ENCODE results near the gene CHRDL2. TPM values are rescaled to one million over a fixed set of nuclear protein-coding genes. Genes with fewer than 3 reads are reported as not detected.

Gene CHRDL2
- total RNA-seq, 1 donor from 2014 or later = not detected

DNA sequence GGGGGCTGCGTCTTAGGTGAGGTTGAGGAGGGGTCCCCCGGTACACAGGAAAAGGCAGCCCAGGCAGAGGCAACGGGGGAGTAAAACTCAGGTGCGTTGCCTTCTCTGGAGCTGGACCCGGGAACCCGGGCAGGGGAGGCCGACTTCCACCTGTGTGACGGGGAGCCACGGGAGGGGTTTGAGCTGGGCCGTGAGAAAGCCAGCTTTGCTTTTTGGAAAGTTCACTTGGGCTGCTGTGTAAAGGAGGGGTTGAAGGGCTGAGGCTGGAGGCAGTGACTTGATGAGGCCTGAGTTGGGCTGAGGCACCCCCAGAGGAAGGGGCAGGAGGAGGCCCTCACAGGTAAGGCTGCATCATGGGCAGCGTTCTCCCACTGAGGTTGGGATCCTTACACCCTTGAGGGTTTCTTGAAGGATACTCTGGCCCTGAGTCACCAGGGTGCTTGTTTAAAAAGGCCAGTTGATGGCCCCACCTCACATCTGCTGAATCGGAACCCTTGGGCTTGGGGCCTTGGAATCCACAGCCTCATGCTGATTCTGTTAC lies 47.2 kb downstream of the CHRDL2 start:
- H3K4me3 ChIP-seq (ENCODE audit: low read depth, low read length) = no peak overlapping the region
- no peak for DNase-seq (ENCODE audit: low read depth)
- H3K27me3 ChIP-seq (ENCODE audit: control insufficient read depth, insufficient read depth, low read length) = no peaks in the 10 kb centered on the region
- H3K36me3 ChIP-seq (ENCODE audit: control insufficient read depth, insufficient read depth, low read length) = no peaks in the 10 kb centered on the region
- no peak for TF ChIP-seq CTCF (IDR thresholded peaks at IDR 0.05; ENCODE audit: insufficient read depth, low read length, poor library complexity, severe bottlenecking)

DNA sequence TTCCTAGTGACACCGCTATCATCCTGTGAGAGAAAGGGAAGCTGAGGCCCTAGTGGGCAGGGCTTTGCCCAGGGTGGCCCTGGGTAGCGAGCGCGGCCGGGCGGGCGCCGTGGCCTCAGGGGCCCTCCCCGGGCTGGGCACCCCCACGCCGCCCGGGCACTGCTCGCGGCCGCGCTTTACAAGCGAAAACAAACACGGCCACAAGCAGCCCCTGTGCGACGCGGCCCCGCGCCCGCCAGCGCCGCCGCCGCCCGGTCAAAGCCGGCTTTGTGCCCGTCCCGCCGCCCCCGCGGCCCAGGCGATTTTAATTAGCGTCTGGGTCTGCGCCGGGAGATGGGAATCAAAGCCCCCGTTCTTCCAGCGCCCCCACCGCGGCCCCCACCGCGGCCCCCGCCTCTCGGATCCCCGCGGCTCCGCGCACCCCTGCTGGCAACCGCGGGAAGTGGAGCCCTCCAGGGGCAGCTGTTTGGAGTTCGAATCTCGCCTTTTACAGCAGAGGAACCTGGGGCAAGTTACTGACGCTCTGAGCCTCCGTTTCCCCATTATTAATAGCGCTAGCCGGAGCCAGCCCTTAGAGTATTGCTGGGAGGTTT lies 47.9 kb downstream of the CHRDL2 start:
- peak; percentile 41 for TF ChIP-seq CTCF (IDR thresholded peaks at IDR 0.05; ENCODE audit: insufficient read depth, low read length, poor library complexity, severe bottlenecking)
- Histone ChIP-seq H3K27me3 (ENCODE audit: control insufficient read depth, insufficient read depth, low read length) (no peaks in the 10 kb centered on the region), H3K4me3 (ENCODE audit: low read depth, low read length) (peak overlapping the region; percentile 25), H3K36me3 (ENCODE audit: control insufficient read depth, insufficient read depth, low read length) (no peaks in the 10 kb centered on the region)
- DNase-seq (ENCODE audit: low read depth) = no peak

GRCh38 chr11:74682731-74683278 lies 48.4 kb downstream of the CHRDL2 start:
- DNase-seq (ENCODE audit: low read depth) = no peak
- TF ChIP-seq CTCF (IDR thresholded peaks at IDR 0.05; ENCODE audit: insufficient read depth, low read length, poor library complexity, severe bottlenecking) = no peak
- Histone ChIP-seq H3K4me3 (ENCODE audit: low read depth, low read length) (peak overlapping the region; percentile 25), H3K27me3 (ENCODE audit: control insufficient read depth, insufficient read depth, low read length) (no peaks in the 10 kb centered on the region), H3K36me3 (ENCODE audit: control insufficient read depth, insufficient read depth, low read length) (no peaks in the 10 kb centered on the region)

DNA sequence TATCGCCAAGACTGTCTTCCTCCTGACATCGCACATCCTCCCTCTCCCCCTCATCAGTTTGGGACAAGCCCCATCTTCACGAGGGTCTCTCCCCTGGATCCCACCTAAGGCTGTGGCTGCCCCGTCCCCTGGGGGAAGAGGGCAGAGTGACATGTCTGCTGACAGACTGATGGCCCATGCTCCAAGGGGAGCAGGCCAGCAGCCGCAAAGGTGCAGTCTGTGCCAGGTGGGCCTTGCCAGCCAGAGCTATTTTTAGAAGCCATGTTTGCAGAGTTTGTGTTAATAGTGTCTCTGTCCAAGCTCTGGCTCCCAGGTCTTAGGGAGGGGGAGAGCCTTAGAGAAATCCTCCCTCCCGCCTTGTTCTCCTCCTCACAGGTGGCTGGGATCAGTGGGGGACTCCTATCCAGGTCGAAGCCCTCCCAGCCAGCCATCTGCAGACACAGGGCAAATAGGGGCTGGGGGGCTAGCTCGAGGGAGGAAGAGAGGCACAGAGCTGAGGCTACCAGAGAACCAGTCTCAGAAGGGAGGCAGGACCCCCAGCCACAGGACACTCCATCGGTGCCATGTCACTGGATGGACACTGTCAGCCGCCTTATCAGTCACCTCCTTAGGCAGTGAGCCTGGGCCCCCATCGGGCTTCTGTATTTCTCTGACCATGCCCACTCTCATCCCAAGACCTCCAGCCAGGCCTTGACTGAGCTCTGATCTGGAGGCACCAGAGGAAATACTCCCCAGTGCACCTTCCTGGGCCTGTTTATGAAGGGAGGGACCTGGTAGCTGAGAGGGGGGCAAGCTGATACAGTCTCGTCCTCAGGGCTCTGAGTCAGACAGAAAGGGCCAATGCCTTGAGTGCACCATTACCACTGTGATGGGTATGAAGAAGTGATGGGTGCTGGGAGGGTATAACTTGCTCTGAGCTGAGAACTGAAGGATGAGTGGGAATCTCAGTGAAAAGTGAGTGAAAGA lies 49.3 kb downstream of the CHRDL2 start:
- DNase-seq (ENCODE audit: low read depth) = no peak
- TF ChIP-seq CTCF (IDR thresholded peaks at IDR 0.05; ENCODE audit: insufficient read depth, low read length, poor library complexity, severe bottlenecking) = no peak
- Histone ChIP-seq H3K36me3 (ENCODE audit: control insufficient read depth, insufficient read depth, low read length) (no peaks in the 10 kb centered on the region), H3K4me3 (ENCODE audit: low read depth, low read length) (no peak overlapping the region), H3K27me3 (ENCODE audit: control insufficient read depth, insufficient read depth, low read length) (no peaks in the 10 kb centered on the region)

DNA sequence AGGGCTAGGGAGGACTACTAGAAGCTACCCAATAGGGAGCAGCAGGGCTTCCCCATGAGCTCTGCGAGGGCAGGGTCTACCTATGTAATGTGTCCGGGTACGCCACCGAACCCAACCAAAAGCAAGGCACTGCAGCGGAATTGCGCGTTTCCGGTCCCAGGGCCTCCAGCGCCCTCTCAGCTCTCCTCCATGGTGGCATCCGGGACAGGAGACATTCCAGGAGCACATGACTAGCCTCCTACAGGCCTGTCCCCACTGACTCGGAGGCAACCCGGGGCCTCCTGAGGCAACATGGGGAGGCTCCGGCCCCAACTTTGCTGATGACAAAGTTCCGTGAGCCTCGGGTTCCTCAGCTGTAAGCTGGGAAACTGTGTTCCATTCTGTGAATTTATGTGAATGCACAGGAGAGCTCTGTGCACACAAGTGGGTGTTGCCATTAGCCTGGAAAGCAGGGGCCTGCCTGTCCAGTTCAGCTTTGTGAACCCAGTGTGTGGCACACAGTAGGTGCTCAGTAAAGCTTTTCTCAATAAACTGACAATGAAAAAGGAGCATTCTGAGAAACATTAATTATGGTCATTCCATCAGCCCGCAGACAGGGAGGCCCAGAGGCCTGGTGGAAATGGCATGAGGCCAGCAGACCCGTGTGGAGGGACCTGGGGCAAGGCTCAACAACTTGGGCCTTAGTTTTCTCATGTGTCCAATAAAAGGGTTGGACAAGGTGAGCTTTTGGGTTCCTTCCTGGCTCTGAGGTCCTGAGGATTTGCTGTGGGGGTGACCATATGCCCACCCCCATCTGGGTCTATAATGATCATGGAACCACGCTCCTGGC lies 50.3 kb downstream of the CHRDL2 start:
- Histone ChIP-seq H3K36me3 (ENCODE audit: control insufficient read depth, insufficient read depth, low read length) (no peaks in the 10 kb centered on the region), H3K27me3 (ENCODE audit: control insufficient read depth, insufficient read depth, low read length) (no peaks in the 10 kb centered on the region), H3K4me3 (ENCODE audit: low read depth, low read length) (no peak overlapping the region)
- TF ChIP-seq CTCF (IDR thresholded peaks at IDR 0.05; ENCODE audit: insufficient read depth, low read length, poor library complexity, severe bottlenecking) = no peak
- DNase-seq (ENCODE audit: low read depth) = no peak

Measured in kidney epithelial cell (primary cell).